HAP-1 (cell line): ENCODE data around the gene GZMM.

ENCODE experiments used
- DNase-seq, 2 experiments: peaks; one replicate each; pipeline ENCODE4 v3.0.0-alpha.2; 2016 to 2020; ENCODE audit warnings: low spot score in 2 of 2
- H3K27me3 ChIP-seq: fragments of 250-450 bp; sonication (Bioruptor Pico); 2 replicates; pipeline ENCODE4 v1.5.1; 2020; ENCODE audit warnings: low read depth, mild to moderate bottlenecking, moderate library complexity
- H3K36me3 ChIP-seq: fragments of 250-450 bp; sonication (Bioruptor Pico); replicated peaks from 2 replicates; pipeline ENCODE4 v1.5.1; 2020; ENCODE audit warnings: mild to moderate bottlenecking
- H3K4me1 ChIP-seq: fragments of 250-450 bp; sonication (Bioruptor Pico); 2 replicates; pipeline ENCODE4 v1.5.1; 2020; ENCODE audit warnings: mild to moderate bottlenecking
- H3K4me3 ChIP-seq: fragments of 250-450 bp; sonication (Bioruptor Pico); 2 replicates; pipeline ENCODE4 v1.5.1; 2020; ENCODE audit warnings: mild to moderate bottlenecking, moderate library complexity
- H3K9me3 ChIP-seq: fragments of 250-450 bp; sonication (Bioruptor Pico); 2 replicates; pipeline ENCODE4 v1.5.1; 2020; ENCODE audit warnings: mild to moderate bottlenecking, moderate library complexity
- in situ Hi-C: fragments of 300-500 bp; cut with MboI; formaldehyde crosslinking; loops from 3 replicates; pipeline ENCODE4 v1.14.3; 2020; ENCODE audit warnings: low sequenced_read_pairs, inconsistent platforms, mixed read lengths

GZMM gene

DNA sequence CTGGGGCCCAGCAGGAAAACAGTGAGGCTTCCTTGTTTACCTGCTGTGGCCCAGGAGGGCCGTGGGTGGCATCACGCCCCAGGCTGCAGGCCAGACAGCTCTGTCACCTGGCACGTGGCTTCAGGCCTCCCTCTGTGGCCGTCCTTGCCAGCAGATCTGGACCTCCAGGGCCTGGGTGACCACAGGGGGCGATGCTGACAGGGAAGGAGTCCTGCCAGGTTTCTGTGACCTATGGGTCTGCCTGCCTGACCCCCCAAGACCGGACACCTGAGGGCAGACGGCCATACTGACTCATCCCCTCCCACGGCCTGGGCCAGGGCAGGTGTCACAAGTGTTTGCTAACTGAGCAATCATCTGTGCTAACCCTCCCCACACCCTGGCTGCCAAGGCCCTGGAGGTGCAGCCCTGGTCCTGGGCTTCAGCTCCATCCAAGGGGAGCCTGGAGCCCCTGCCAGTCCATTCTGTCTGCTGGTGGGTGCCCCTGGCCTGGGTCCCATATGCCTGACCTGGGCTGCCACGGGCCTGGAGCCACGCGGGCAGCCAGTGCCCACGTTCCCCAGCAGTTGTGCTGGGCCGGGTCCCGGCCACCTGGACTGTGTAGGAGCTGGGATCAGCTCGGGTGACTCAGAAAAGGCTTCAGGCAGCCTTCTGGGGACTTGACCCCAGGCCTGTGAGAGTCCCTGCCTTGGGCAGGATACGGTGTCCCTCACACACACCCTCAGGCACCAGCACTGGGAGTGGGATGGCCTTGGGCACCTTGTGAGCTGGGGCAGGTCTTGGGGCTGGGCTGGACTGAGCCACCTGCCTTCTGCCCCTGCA is 8.6 kb upstream of the GZMM start:
- no peak for DNase-seq
- H3K4me3 ChIP-seq = no peak overlapping the region

DNA sequence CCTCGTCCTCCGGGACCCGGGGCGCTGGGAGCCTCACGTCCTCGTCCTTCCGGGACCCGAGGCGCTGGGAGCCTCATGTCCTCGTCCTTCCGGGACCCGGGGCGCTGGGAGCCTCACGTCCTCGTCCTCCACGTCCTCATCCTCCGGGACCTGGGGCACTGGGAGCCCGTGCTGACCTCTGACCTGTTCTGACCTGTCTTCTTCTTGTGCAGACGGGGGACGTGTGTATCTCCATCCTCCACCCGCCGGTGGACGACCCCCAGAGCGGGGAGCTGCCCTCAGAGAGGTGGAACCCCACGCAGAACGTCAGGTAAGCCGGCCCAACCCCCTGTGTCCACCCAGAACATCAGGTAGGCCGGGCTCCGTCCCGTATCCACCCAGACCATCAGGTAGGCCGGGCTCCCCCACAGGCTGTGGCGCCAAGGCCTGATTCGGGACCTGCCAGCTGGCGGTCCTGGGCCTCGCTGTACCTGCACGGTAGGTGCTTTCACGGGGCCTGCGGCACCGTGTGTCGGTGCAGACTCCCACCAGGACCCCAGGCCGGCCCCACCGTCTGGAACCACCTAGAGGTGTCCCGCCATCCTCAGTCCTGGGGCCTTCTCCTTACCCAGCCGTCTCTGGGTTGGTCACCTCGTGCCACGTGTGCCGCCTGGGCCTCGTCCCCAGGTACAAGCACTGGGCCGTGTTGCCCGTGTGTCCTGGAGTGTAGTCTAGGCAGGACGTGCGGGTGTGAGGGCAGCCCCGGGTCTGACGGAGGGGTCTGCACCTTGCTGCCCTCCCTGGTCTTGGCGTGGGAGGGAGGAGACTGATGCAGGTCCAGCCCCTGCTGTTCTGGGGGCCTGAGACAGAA is 7.6 kb upstream of the GZMM start:
- peaks cover 48% of the 10 kb centered on the region for H3K36me3 ChIP-seq
- no peaks in the 10 kb centered on the region for H3K9me3 ChIP-seq
- in situ Hi-C loops = no loop called here
- no peak overlapping the region for H3K4me3 ChIP-seq
- H3K27me3 ChIP-seq = no peaks in the 10 kb centered on the region
- no peak for DNase-seq
- peaks cover 9% of the 10 kb centered on the region for H3K4me1 ChIP-seq

More for the DNA sequence above, 8.6 kb upstream of the GZMM start:
- peaks cover 9% of the 10 kb centered on the region for H3K4me1 ChIP-seq
- in situ Hi-C loops = no loop called here
- no peaks in the 10 kb centered on the region for H3K27me3 ChIP-seq
- H3K9me3 ChIP-seq = no peaks in the 10 kb centered on the region
- peaks cover 43% of the 10 kb centered on the region for H3K36me3 ChIP-seq

DNA sequence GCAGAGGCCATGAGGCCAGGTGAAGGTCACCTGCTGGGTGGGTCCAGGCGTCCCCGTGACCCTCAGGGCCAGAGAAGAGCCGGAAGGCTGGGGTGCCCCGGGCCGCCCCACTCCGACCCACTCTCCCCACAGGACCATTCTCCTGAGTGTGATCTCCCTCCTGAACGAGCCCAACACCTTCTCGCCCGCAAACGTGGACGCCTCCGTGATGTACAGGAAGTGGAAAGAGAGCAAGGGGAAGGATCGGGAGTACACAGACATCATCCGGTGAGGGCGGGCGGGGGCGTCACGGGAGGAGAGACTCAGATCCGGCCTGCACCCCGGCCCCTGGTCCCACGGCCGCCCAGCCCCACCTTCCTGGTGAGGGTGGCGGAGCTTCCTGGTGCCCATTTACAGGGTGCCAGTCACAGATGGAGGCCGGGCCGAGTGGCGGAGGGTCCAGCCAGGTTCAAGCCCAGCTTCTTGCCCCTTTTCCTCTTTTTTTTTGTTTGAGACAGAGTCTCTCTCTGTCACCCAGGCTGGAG is 6.9 kb upstream of the GZMM start:
- Histone ChIP-seq H3K36me3 (peaks cover 51% of the 10 kb centered on the region), H3K9me3 (no peaks in the 10 kb centered on the region), H3K4me1 (peaks cover 9% of the 10 kb centered on the region), H3K27me3 (no peaks in the 10 kb centered on the region), H3K4me3 (no peak overlapping the region)
- no peak for DNase-seq
- in situ Hi-C loops = no loop called here

DNA sequence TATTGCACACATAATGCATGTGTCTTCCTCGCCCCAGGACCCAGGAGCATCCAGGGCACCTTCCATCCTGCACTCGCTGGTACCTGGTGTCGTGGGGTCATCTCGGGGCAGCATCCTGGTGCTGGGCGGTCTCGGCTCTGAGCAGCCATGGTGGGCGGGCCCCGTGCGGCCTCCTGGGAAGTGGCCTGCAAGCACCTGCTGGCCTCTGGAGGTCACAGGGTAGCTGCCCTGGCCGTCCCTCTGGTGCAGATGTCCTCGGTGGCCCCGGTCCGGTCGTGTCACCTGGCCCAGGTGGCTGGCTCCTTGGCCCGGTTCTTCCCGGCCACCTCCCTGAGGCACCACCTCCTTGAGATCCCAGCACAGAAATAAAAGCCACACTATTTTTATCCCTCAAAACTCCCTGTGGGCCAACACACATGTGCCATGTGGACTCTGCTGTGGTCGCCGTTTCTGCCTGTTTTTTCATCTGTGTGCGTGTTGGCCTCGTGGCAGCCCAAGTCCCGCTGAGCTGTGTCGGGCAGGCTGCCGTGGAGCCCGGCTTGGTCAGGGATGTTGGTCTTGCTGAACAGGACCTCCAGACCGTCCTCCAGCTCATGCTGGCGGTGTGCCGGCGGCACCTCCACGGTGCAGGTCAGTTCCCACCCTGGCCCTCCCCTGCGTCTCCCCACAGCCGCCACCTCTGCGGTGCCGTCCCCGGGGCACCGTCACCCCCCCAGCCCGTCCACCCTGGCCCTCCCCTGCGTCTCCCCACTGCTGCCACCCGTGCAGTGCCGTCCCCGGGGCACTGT is 5.0 kb upstream of the GZMM start:
- no peak overlapping the region for H3K4me3 ChIP-seq
- DNase-seq = no peak
- H3K27me3 ChIP-seq = no peaks in the 10 kb centered on the region
- in situ Hi-C loops = no loop called here
- H3K4me1 ChIP-seq = peaks cover under 1% of the 10 kb centered on the region; the same call in 1 of the 2 replicates
- H3K9me3 ChIP-seq = no peaks in the 10 kb centered on the region
- peaks cover 46% of the 10 kb centered on the region for H3K36me3 ChIP-seq

DNA sequence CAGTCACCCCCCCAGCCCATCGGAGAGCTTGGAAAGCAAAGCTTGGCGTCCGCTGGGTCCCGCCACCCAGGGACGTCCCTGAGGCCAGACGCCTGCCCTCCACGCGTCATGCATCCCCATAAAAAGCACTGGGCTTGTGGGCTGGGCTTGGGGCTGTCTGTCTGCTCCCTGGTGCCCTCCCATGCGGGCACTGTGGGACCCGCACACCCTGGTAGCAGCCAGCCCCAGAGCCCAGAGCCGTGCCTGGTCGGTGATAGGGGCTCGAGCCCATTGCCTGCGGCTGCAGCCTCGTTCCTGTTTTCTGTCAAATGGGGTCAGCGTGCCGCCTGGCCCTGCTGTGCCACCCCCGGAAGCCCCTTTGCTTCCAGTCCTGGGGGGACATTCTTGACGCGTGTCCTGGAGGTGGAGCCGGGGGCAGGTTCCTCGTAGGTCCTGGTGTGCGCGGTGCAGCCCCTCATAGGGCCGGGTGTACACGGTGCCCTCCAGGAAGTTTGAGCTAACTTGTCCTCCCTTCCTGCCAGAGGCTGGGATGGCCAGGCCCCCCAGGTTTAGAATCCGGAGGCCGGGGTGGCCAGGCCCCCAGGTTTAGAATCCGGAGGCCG is 4.3 kb upstream of the GZMM start:
- in situ Hi-C loops = no loop called here
- Histone ChIP-seq H3K27me3 (no peaks in the 10 kb centered on the region), H3K4me3 (no peak overlapping the region), H3K9me3 (no peaks in the 10 kb centered on the region), H3K36me3 (peaks cover 44% of the 10 kb centered on the region), H3K4me1 (no peaks in the 10 kb centered on the region)
- DNase-seq = no peak

DNA sequence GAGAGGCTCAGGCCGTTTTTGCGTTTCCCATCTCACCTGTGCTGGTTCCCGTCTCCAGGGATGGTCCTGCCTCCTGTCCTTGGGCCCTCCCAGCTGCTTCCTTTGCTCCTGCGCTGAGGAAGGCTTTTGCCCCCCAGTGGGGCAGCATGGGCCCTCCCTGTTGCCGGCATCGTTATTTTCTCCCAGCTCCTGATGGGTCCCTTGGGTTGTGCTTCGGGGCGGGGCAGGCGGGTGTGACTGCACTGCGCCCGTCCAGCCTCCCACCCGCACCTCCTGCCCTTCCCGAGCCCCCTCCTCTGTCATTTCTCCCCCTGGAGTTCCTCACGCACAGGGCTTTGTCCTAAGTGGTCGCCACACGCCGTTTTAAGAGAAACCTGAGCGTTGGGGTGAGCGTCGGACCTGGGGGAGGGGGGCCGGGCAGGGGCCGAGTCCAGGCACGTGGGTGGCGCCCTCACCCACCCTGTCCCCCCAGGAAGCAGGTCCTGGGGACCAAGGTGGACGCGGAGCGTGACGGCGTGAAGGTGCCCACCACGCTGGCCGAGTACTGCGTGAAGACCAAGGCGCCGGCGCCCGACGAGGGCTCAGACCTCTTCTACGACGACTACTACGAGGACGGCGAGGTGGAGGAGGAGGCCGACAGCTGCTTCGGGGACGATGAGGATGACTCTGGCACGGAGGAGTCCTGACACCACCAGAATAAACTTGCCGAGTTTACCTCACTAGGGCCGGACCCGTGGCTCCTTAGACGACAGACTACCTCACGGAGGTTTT is 2.8 kb upstream of the GZMM start:
- H3K9me3 ChIP-seq = no peaks in the 10 kb centered on the region
- no peaks in the 10 kb centered on the region; the same call in 1 of the 2 replicates for H3K27me3 ChIP-seq
- H3K36me3 ChIP-seq = peaks cover 35% of the 10 kb centered on the region
- H3K4me1 ChIP-seq = no peaks in the 10 kb centered on the region
- no peak overlapping the region for H3K4me3 ChIP-seq
- no peak for DNase-seq
- in situ Hi-C loops = no loop called here

DNA sequence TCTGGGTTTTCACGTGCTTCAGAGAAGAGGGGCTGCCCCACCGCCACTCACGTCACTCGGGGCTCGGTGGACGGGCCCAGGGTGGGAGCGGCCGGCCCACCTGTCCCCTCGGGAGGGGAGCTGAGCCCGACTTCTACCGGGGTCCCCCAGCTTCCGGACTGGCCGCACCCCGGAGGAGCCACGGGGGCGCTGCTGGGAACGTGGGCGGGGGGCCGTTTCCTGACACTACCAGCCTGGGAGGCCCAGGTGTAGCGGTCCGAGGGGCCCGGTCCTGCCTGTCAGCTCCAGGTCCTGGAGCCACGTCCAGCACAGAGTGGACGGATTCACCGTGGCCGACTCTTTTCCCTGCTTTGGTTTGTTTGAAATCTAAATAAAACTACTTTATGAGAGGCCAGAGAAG is 2.2 kb upstream of the GZMM start:
- H3K36me3 ChIP-seq = peaks cover 29% of the 10 kb centered on the region
- DNase-seq = no peak
- no peaks in the 10 kb centered on the region for H3K9me3 ChIP-seq
- H3K4me1 ChIP-seq = no peaks in the 10 kb centered on the region
- in situ Hi-C loops = no loop called here
- no peaks in the 10 kb centered on the region; the same call in 1 of the 2 replicates for H3K27me3 ChIP-seq
- H3K4me3 ChIP-seq = no peak overlapping the region

DNA sequence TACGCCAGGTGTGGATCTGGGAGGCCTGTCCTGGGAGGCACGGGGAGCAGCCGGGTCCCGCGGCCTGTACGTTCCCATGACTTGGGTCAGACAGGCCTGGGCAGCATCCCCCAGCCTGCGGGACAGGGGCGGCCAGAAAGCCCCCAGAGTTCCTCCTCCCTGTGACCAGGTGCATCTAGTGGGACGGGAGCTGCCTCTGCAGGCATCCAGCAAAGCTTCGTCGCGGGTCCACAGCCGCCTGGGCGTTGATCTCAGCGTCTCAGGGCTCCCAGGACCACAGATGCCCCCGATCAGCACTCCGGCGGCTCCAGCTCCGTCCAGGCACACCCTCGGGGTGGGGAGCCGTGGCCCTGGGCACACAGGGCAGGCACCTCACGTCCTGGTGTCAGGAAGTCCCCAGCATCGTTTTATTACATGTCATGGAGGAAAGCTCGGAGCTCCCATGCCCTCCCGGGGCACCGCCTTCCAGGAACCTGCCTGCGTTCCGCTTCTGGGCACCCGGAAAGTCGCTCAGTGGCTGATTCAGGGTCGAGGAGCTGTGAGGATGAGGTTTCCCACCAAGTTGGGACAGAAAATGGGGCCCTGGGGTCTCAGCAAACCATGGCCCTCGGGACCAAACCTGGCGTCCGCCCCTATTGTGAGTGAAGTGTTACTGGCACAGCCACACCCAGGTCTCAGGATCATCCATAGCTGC is 1.5 kb upstream of the GZMM start:
- in situ Hi-C loops = no loop called here
- Histone ChIP-seq H3K9me3 (no peaks in the 10 kb centered on the region), H3K4me1 (no peaks in the 10 kb centered on the region), H3K27me3 (no peaks in the 10 kb centered on the region; the same call in 1 of the 2 replicates), H3K4me3 (no peak overlapping the region), H3K36me3 (peaks cover 23% of the 10 kb centered on the region)
- no peak for DNase-seq

DNA sequence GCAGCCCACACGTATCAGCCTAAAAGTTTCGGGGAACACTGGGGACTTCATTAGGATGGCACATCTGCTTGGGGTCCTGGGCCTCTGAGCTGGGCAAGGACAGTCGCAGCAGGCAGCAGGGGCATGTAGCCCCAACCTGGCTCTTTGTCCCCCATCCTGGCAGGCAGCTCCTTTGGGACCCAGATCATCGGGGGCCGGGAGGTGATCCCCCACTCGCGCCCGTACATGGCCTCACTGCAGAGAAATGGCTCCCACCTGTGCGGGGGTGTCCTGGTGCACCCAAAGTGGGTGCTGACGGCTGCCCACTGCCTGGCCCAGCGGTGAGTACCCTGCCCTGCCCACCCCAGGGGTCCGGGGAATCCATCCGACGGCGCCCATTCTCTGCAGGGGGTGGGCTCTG is 3.3 kb downstream of the GZMM start:
- in situ Hi-C loops = no loop called here
- no peaks in the 10 kb centered on the region; the same call in 1 of the 2 replicates for H3K27me3 ChIP-seq
- peaks cover 4% of the 10 kb centered on the region for H3K36me3 ChIP-seq
- DNase-seq = no peak
- H3K9me3 ChIP-seq = no peaks in the 10 kb centered on the region
- no peaks in the 10 kb centered on the region for H3K4me1 ChIP-seq
- no peak overlapping the region for H3K4me3 ChIP-seq

DNA sequence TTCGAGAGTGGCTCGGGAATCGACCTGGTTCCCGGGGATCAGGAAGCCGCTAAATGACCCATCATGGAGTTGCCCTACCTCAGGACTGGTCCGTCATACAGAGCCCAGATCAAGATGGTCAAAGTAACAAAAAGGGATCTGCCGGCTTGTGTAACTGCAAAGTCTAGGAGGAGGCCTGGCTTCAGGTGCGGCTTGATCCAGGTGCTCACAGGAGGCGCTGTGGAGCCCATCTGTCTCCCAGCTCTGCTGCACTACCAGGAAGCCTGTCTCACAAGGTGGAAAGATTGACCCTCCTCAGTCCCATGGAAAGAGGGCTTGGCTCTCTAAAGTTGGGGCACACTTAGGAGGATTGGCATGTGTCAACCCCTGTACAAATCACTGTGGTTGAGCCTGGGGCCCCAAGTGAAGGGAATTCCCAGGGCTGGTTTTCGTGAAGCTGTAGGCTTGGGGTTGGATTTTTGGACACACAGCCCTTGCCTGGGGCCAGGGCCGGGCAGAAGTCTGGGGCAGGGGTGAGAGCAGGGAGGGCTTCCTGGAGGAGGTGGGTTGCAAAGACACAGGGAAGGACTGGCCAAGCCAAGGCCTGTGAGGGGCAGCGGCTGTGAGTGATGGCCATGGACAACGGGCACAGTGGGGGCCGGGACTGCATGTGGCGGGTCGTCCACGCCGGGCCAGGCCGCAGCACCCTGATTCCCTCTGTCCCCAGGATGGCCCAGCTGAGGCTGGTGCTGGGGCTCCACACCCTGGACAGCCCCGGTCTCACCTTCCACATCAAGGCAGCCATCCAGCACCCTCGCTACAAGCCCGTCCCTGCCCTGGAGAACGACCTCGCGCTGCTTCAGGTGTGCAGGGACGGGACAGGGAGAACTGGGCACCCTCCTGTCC is 4.2 kb downstream of the GZMM start:
- no peak for DNase-seq
- H3K9me3 ChIP-seq = no peaks in the 10 kb centered on the region
- H3K36me3 ChIP-seq = peaks cover 3% of the 10 kb centered on the region; the same call in 1 of the 2 replicates
- no peaks in the 10 kb centered on the region for H3K4me1 ChIP-seq
- in situ Hi-C loops = no loop called here
- H3K27me3 ChIP-seq = no peaks in the 10 kb centered on the region; the same call in 1 of the 2 replicates
- H3K4me3 ChIP-seq = no peak overlapping the region
